H1 (cell line): ENCODE measurements around the gene DAGLA. TPM values are rescaled to one million over a fixed set of nuclear protein-coding genes. Genes with fewer than 3 reads are reported as not detected.

Experiments
- CTCF ChIA-PET: fragments of 300-600 bp; sonication (Branson Sonifier 250); formaldehyde crosslinking; loops from one replicate; lab custom pipeline; 2021; ENCODE audit not compliant: partially characterized antibody; lab: Charles Lee
- POLR2A ChIA-PET: fragments of 300-600 bp; sonication (Branson Sonifier 250); formaldehyde crosslinking; loops from one replicate; lab custom pipeline; 2021; ENCODE audit warnings: inconsistent platforms; ENCODE audit not compliant: partially characterized antibody; lab: Charles Lee
- DNase-seq, 2 experiments: peaks; one replicate each; pipeline versions ENCODE4 v3.0.0 to v3.0.0-alpha.2; 2010 to 2022; ENCODE audit warnings: low spot score in 2 of 2, low read depth in 1 of 2, mixed read lengths in 1 of 2
- FAIRE-seq: peaks from 2 replicates; lab custom pipeline; 2011; peaks lifted over from hg19 to GRCh38; lab: Jason Lieb, UNC
- H2AFZ ChIP-seq: 2 replicates; pipeline ENCODE4 v1.8.1; 2012; ENCODE audit warnings: low read length, inconsistent platforms
- H2AK5ac ChIP-seq: 2 replicates; pipeline ENCODE4 v1.6.1; 2013; ENCODE audit warnings: low read depth, low read length
- H2BK120ac ChIP-seq: replicated peaks from 2 replicates; pipeline ENCODE3; 2013; ENCODE audit warnings: low read depth, low read length, inconsistent platforms
- H2BK12ac ChIP-seq: 2 replicates; pipeline ENCODE4 v1.6.1; 2013; ENCODE audit warnings: low read depth, low read length
- H2BK15ac ChIP-seq: 2 replicates; pipeline ENCODE4 v1.6.1; 2013; ENCODE audit warnings: low read length
- H2BK20ac ChIP-seq: 2 replicates; pipeline ENCODE4 v1.6.1; 2013; ENCODE audit warnings: low read length
- H2BK5ac ChIP-seq: 2 replicates; pipeline ENCODE4 v1.6.1; 2013; ENCODE audit warnings: low read depth, low read length
- H3K14ac ChIP-seq: 2 replicates; pipeline ENCODE4 v1.6.1; 2013; ENCODE audit warnings: inconsistent platforms; ENCODE audit not compliant: insufficient read length
- H3K18ac ChIP-seq: 2 replicates; pipeline ENCODE4 v1.6.1; 2013; ENCODE audit warnings: low read length; ENCODE audit errors: extremely low read depth
- H3K23ac ChIP-seq: 2 replicates; pipeline ENCODE4 v1.6.1; 2013; ENCODE audit warnings: inconsistent platforms; ENCODE audit not compliant: insufficient read length
- H3K23me2 ChIP-seq: 2 replicates; pipeline ENCODE4 v1.6.1; 2013; ENCODE audit warnings: low read depth, low read length
- H3K27ac ChIP-seq: 2 replicates; pipeline ENCODE4 v1.6.1; 2011; ENCODE audit warnings: low read depth, low read length, inconsistent platforms
- H3K27me3 ChIP-seq, 4 experiments: replicated peaks in 1 of 4; 1 replicate in 1 of 4; 2 replicates in 3 of 4; pipeline versions ENCODE4 v1.6.1 to v1.8.1; 2011 to 2013; ENCODE audit warnings: low read length in 3 of 4, mild to moderate bottlenecking in 3 of 4, inconsistent platforms in 2 of 4, mixed read lengths in 2 of 4, moderate library complexity in 1 of 4; ENCODE audit not compliant: control insufficient read depth in 3 of 4, insufficient read depth in 3 of 4; ENCODE audit errors: extremely low read depth in 1 of 4
- H3K36me3 ChIP-seq, 4 experiments: 2 replicates each; pipeline versions ENCODE4 v1.6.1 to v1.8.1; 2011 to 2013; ENCODE audit warnings: mild to moderate bottlenecking in 4 of 4, low read length in 3 of 4, moderate library complexity in 2 of 4, control low read depth in 1 of 4, inconsistent platforms in 1 of 4; ENCODE audit not compliant: insufficient read depth in 4 of 4, control insufficient read depth in 2 of 4
- H3K4ac ChIP-seq: replicated peaks from 2 replicates; pipeline ENCODE3; 2013; ENCODE audit warnings: low read length, low read depth, mixed read lengths, inconsistent platforms; ENCODE audit not compliant: insufficient read length
- H3K4me1 ChIP-seq, 4 experiments: replicated peaks in 1 of 4; 1 replicate in 1 of 4; 2 replicates in 3 of 4; pipeline versions ENCODE4 v1.6.1 to v1.8.1; 2011 to 2013; ENCODE audit warnings: low read length in 3 of 4, inconsistent platforms in 2 of 4, mixed read lengths in 1 of 4; ENCODE audit not compliant: insufficient read depth in 4 of 4, control insufficient read depth in 3 of 4
- H3K4me2 ChIP-seq, 2 experiments: 2 replicates each; pipeline versions ENCODE4 v1.6.1 to v1.8.1; 2011 to 2013; ENCODE audit warnings: low read depth in 2 of 2, low read length in 2 of 2, control low read depth in 1 of 2, inconsistent platforms in 1 of 2, mild to moderate bottlenecking in 1 of 2; ENCODE audit not compliant: insufficient read depth in 1 of 2
- H3K4me3 ChIP-seq, 4 experiments: fragments of 200-600, 300-600 bp in 1 of 4; sonication (generic), shearing (Covaris generic), sonication (Bioruptor Twin) in 1 of 4; 2 replicates each; pipeline versions ENCODE4 v1.5.1 to v1.8.1; 2011 to 2016; ENCODE audit warnings: low read length in 4 of 4, low read depth in 3 of 4, control low read depth in 2 of 4, inconsistent platforms in 2 of 4, mild to moderate bottlenecking in 2 of 4, mixed read lengths in 1 of 4, moderate library complexity in 1 of 4; ENCODE audit not compliant: insufficient read depth in 2 of 4; ENCODE audit errors: extremely low read depth in 1 of 4
- H3K56ac ChIP-seq: replicated peaks from 2 replicates; pipeline ENCODE3; 2013; ENCODE audit warnings: low read depth, mild to moderate bottlenecking, mixed read lengths, low read length, inconsistent platforms; ENCODE audit not compliant: insufficient read length
- H3K79me1 ChIP-seq: 2 replicates; pipeline ENCODE4 v1.6.1; 2013; ENCODE audit warnings: low read depth, low read length, control low read depth
- H3K79me2 ChIP-seq, 2 experiments: 2 replicates each; pipeline versions ENCODE4 v1.6.1 to v1.8.1; 2012 to 2013; ENCODE audit warnings: low read length in 2 of 2, mild to moderate bottlenecking in 2 of 2, inconsistent platforms in 1 of 2; ENCODE audit not compliant: insufficient read depth in 2 of 2, control insufficient read depth in 1 of 2
- H3K9ac ChIP-seq, 4 experiments: replicated peaks in 1 of 4; 1 replicate in 1 of 4; 2 replicates in 3 of 4; pipeline versions ENCODE4 v1.6.1 to v1.8.1; 2011 to 2013; ENCODE audit warnings: low read depth in 3 of 4, low read length in 3 of 4, control low read depth in 2 of 4, mild to moderate bottlenecking in 2 of 4, moderate library complexity in 2 of 4, inconsistent platforms in 1 of 4; ENCODE audit errors: extremely low read depth in 1 of 4
- H3K9me3 ChIP-seq, 2 experiments: 2 replicates each; pipeline versions ENCODE4 v1.6.1 to v1.8.1; 2012 to 2013; ENCODE audit warnings: mild to moderate bottlenecking in 2 of 2, moderate library complexity in 2 of 2, control low read depth in 1 of 2, inconsistent platforms in 1 of 2, low read depth in 1 of 2, low read length in 1 of 2, mixed read lengths in 1 of 2; ENCODE audit not compliant: insufficient read depth in 2 of 2
- H4K20me1 ChIP-seq, 2 experiments: replicated peaks in 1 of 2; 2 replicates each; pipeline versions ENCODE3 to v1.8.1; 2011 to 2013; ENCODE audit warnings: inconsistent platforms in 2 of 2, low read length in 2 of 2, mild to moderate bottlenecking in 1 of 2; ENCODE audit not compliant: insufficient read depth in 2 of 2, control insufficient read depth in 1 of 2
- H4K5ac ChIP-seq: 2 replicates; pipeline ENCODE4 v1.6.1; 2013; ENCODE audit warnings: low read length, low read depth, mixed read lengths, inconsistent platforms; ENCODE audit not compliant: insufficient read length
- H4K8ac ChIP-seq: 2 replicates; pipeline ENCODE4 v1.8.0; 2013; ENCODE audit warnings: mild to moderate bottlenecking, moderate library complexity, low read length, inconsistent platforms; ENCODE audit not compliant: insufficient read depth; ENCODE audit errors: extremely low read depth
- H4K91ac ChIP-seq: replicated peaks from 2 replicates; pipeline ENCODE3; 2013; ENCODE audit warnings: low read length, mixed read lengths, inconsistent platforms; ENCODE audit not compliant: insufficient read length
- GTF2F1 ChIP-seq: IDR thresholded peaks from 2 replicates; pipeline ENCODE4 v1.6.1; 2012; ENCODE audit warnings: low read depth, low read length, improper control_type of control experiment, borderline replicate concordance
- HDAC2 ChIP-seq, 2 experiments: fragments of 300-600 bp in 1 of 2; sonication (generic) in 1 of 2; IDR thresholded peaks; 2 replicates each; pipeline ENCODE4 v1.6.1; 2011 to 2012; ENCODE audit warnings: low read depth in 2 of 2, low read length in 2 of 2, mild to moderate bottlenecking in 2 of 2, moderate library complexity in 2 of 2, borderline replicate concordance in 1 of 2, inconsistent platforms in 1 of 2
- PHF8 ChIP-seq: fragments of 200-600 bp; sonication (generic); conservative IDR thresholded peaks from 2 replicates; pipeline ENCODE4 v1.7.1; 2012; ENCODE audit warnings: low read depth, mild to moderate bottlenecking, inconsistent platforms, low read length, moderate library complexity
- POLR2AphosphoS5 ChIP-seq: IDR thresholded peaks from 2 replicates; pipeline ENCODE4 v1.6.1; 2011; ENCODE audit warnings: low read depth, low read length
- WGBS, 2 experiments: shearing (Covaris generic) in 1 of 2; methylation state at CpG; one replicate each; pipeline versions ENCODE4 v1.1.6 to v1.1.7; 2013 to 2015; ENCODE audit warnings: low lambda C conversion rate in 2 of 2, mixed read lengths in 2 of 2, inconsistent platforms in 1 of 2, low coverage in 1 of 2, missing lambda C conversion rate in 1 of 2; ENCODE audit not compliant: insufficient replicate concordance in 2 of 2, insufficient coverage in 1 of 2, insufficient read length in 1 of 2; ENCODE audit errors: extremely low coverage in 1 of 2, missing lambda C conversion rate in 1 of 2; 5-methylcytosine and 5-hydroxymethylcytosine counted together
- polyA plus RNA-seq, 7 experiments: library from polyadenylated mRNA; depleted of rRNA in 3 of 7; stranded (reverse) in 5 of 7; unstranded in 2 of 7; fragments of >200 nt in 5 of 7; fragments of 200-250 nt in 2 of 7; gene quantifications; 1 replicate in 5 of 7; 2 replicates in 1 of 7; 4 replicates in 1 of 7; pipeline versions ENCODE4 v1.2.1 to v1.2.3, GENCODE V29; 2011 to 2013; ENCODE audit warnings: missing spikeins in 2 of 7, mixed read lengths in 2 of 7
- total RNA-seq: library from RNA; stranded (reverse); fragmentation: NEBNext Ultra II Directional; extraction: Animal tissue kit (Norgen Biotek cat#: 25700); gene quantifications from 2 replicates; pipeline ENCODE4 v1.2.1, GENCODE V29; 2021
- TF ChIP-seq, protein P1 (sequence below), 3 experiments: IDR thresholded peaks; 1 replicate in 2 of 3; 2 replicates in 1 of 3; pipeline versions ENCODE4 v1.5.1 to v1.6.1; 2011; ENCODE audit warnings: low read length in 3 of 3, mild to moderate bottlenecking in 3 of 3, inconsistent platforms in 2 of 3, low read depth in 1 of 3, moderate library complexity in 1 of 3; ENCODE audit not compliant: insufficient read depth in 1 of 3; ENCODE audit errors: control extremely low read depth in 1 of 3

DAGLA gene
- total and polyA plus RNA-seq, 2 of the 8 experiments (the other 6 are each of a cell fraction or from before 2014, with no cell fraction given), result 3.6 to 6.6 TPM

DNA sequence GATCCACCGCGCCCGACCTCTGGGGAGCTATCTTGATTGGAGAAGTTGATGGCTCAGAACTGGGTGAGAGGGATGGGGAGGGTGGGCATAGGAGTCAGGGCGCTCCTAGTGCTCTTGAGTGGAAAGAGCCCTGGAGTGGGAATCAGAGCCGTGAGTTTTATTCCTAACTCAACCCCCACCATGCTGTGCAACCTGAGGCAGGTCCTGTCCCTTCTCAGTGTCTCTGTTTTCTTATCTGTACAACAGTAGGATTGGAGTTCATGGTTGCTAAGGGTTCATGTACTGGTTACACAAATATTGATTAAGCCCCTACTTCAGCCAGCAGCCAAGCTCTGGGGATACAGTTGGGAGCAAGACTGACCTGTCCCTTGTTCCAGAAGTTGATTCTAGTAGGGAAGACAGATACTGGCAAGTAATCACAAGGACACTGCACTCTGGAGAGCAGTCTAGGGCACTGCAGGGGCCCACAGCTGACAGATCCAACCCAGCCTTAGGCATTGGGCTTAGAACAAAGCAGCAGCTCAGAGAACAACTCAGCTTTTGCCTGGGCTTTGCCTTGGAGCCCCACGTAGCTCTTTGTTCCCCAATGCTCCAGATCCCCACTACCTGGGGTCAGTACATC is 12.4 kb upstream of the DAGLA start:
- H3K9ac ChIP-seq, result no peak overlapping the region
- FAIRE-seq, result no peak
- H3K18ac ChIP-seq, result no peak overlapping the region
- no peak overlapping the region for H4K5ac ChIP-seq
- H4K20me1 ChIP-seq, result no peaks in the 10 kb centered on the region
- WGBS, 2 experiments, result 78% methylated on average over 6 of the region's 6 CpGs; no CpG with 5 or more reads in 1 of the 2 experiments
- H3K9me3 ChIP-seq, result no peaks in the 10 kb centered on the region
- POLR2A ChIA-PET, result interaction anchor here (0.6 kb wide), 2 partner anchors 24 to 29 kb away, joined by 3 to 4 read pairs; no protein-coding TSS in a partner anchor
- no peak overlapping the region for H2BK12ac ChIP-seq
- no peak overlapping the region for H3K56ac ChIP-seq
- no peak for DNase-seq
- H3K4ac ChIP-seq, result no peak overlapping the region
- H3K23ac ChIP-seq, result no peak overlapping the region
- H2BK120ac ChIP-seq, result no peak overlapping the region
- H4K8ac ChIP-seq, result no peak overlapping the region
- H2BK20ac ChIP-seq, result no peak overlapping the region
- H2BK5ac ChIP-seq, result no peak overlapping the region
- peaks cover 0 to 3% (median under 1%) of the 10 kb centered on the region in 4 experiments; a peak in 2 of 7 replicates for H3K4me1 ChIP-seq
- no peak for TF ChIP-seq PHF8
- TF ChIP-seq POLR2AphosphoS5, result no peak
- TF ChIP-seq HDAC2 (IDR thresholded peaks at IDR 0.05; ENCODE audit: borderline replicate concordance in 1 of 2, low read depth in 2 of 2, low read length in 2 of 2), result no peak
- TF ChIP-seq GTF2F1, result no peak
- TF ChIP-seq, protein P1, sequence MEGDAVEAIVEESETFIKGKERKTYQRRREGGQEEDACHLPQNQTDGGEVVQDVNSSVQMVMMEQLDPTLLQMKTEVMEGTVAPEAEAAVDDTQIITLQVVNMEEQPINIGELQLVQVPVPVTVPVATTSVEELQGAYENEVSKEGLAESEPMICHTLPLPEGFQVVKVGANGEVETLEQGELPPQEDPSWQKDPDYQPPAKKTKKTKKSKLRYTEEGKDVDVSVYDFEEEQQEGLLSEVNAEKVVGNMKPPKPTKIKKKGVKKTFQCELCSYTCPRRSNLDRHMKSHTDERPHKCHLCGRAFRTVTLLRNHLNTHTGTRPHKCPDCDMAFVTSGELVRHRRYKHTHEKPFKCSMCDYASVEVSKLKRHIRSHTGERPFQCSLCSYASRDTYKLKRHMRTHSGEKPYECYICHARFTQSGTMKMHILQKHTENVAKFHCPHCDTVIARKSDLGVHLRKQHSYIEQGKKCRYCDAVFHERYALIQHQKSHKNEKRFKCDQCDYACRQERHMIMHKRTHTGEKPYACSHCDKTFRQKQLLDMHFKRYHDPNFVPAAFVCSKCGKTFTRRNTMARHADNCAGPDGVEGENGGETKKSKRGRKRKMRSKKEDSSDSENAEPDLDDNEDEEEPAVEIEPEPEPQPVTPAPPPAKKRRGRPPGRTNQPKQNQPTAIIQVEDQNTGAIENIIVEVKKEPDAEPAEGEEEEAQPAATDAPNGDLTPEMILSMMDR (IDR thresholded peaks at IDR 0.05; ENCODE audit: control extremely low read depth in 1 of 3, insufficient read depth in 1 of 3, low read depth in 1 of 3, low read length in 3 of 3), result peak in 1 of 3 experiments; percentile 14; a peak in 1 of 4 replicates
- H3K36me3 ChIP-seq, result no peaks in the 10 kb centered on the region
- no peak overlapping the region for H3K14ac ChIP-seq
- H3K4me2 ChIP-seq, result no peak overlapping the region
- H4K91ac ChIP-seq, result no peak overlapping the region
- CTCF ChIA-PET, result interaction anchor here (0.8 to 5.1 kb wide), 27 partner anchors 8 to 279 kb away, joined by 3 to 27 read pairs (median 4); no protein-coding TSS in a partner anchor
- H3K27ac ChIP-seq, result no peak overlapping the region
- H2BK15ac ChIP-seq, result no peak overlapping the region
- no peaks in the 10 kb centered on the region; a peak in 1 of 7 replicates for H3K27me3 ChIP-seq
- no peak overlapping the region for H3K4me3 ChIP-seq
- H2AFZ ChIP-seq, result no peak overlapping the region
- no peaks in the 10 kb centered on the region for H3K79me2 ChIP-seq
- H3K79me1 ChIP-seq, result no peaks in the 10 kb centered on the region
- 0 out of 2 replicates have a peak, but pooled peaks cover 1% of the 10 kb centered on the region for H3K23me2 ChIP-seq
- H2AK5ac ChIP-seq, result no peak overlapping the region
